HG03354 (cell line): ENCODE measurements around the gene SIPA1L3.
"Not testable (repeated sequence)": the region's sequence is repeated elsewhere in the genome, so short reads cannot be mapped to it uniquely, and the experiment has no call there.

ENCODE experiments used
- ATAC-seq: cut with Tn5 transposase; IDR thresholded peaks from one replicate; pipeline ENCODE4 v1.9.1; 2021; ENCODE audit warnings: mild to moderate bottlenecking; ENCODE audit not compliant: unreplicated experiment, poor library complexity, severe bottlenecking

The SIPA1L3 gene

DNA sequence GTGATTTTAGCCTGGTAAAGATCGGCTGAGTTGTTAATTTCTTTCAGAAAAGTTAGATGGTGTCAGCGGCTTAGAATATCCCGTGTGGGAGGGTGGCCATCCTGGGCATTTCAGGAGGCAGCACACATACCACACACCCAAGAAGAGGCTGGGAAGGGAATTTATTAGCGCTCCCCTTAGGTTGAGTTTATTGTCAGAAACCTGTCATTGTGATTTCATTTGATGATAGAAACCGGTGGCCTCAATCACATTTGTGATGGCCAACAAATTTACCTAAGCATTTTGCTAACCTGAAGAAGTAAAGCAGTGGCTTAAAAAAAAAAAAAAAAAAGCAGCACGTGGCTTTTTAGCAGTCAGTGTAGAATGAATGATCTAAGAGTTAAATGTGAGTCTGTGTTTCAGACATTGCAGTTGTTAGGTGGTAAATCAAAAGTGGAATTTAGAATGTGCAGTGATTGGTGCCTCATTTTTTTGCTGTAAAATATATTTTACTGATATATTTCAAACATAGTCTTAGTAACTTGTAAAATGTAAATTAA is 2.7 kb downstream of the SIPA1L3 start:
- ATAC-seq, result no peak

DNA sequence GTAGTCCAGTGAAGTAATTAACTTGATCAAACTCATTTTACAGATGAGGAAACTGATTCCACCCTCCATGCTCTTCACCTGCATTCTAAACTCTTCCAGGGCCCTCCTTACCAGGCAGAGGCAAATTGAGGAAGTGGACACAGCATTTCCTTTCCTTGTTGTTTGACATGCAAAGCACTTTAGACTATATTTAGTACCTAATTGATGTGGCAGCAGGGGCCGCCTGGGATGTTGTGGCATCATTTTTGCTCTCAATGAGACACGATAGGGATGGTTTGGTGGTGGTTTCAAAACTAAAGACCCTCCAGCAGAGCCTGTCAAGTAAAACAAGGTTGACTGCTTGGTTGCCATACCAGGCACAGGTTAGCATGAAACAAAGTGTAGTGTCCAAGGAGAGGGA is 7.9 kb downstream of the SIPA1L3 start:
- no peak for ATAC-seq

DNA sequence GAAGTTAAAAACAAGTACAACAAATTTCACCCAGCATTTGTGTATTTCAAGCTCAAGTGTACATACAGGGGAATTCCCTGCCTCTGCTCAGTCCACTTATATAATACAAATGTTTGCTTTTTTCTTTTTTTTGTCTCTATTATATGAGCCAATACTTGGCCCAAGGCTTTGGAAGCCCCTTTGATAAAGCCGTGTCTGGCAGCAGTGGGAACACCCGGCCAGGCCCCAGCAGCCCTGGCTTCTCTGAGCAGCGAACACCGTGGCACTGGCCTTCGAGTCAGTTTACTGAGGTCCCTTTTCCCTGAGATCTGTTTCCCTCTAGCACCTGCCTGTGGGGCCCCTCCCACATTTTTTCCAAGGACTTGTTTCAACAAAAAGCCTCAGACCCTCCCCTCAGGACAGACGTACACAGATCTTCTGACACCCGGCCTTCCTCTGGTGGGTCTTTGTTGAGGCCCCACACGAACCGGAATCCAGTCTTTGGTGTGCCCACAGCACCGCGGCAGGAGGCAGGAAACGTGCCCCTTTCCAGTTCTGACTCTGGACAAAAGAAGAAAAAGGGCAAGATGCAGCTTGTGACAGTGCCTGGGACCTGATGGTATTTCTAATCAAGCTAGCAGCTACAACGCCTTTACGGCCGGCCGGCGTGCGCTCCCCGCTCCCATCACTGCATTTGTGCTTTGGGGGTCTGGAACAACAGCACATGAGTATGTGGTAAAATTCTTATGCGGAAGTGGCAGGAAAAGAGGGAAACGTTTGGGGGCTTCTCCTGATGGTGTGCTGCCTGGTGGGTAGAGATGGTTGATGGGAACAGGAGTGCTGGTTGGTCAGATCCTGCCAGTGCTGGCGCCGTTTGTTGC is 13.8 kb downstream of the SIPA1L3 start:
- ATAC-seq, result no peak

DNA sequence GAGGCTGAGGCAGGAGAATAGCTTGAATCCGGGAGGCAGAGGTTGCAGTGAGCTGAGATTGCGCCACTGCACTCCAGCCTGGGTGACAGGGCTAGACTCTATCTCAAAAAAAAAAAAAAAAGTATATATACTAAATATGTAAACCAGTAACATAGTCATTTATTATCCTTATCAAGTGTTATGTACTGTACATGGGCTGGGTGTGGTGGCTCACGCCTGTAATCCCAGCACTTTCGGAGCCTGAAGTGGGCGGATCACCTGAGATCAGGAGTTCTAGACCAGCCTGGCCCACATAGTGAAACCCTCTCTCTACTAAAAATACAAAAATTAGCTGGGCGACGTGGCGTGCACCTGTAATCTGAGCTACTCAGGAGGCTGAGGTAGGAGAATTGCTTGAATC is 17.6 kb downstream of the SIPA1L3 start:
- not testable (repeated sequence) for ATAC-seq

DNA sequence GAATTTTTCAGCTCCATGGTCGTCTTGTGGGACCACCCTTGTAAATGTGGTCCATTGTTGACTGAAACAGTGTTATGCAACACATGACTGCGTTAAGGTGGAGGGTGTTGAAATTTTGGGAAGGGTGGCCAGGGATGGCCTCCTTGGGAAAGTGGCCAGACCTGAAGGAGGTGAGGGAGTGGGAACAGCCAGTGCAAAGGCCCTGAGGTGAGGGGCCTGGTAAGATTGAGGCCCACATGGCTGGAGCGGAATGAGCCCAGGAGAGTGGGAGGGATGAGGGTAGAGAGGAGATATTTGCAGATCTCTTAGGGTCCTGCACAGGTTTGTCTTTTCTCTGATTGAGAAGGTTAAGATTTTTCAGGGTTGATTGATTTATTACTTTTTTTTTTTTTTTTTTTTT is 18.2 kb downstream of the SIPA1L3 start:
- no peak for ATAC-seq

DNA sequence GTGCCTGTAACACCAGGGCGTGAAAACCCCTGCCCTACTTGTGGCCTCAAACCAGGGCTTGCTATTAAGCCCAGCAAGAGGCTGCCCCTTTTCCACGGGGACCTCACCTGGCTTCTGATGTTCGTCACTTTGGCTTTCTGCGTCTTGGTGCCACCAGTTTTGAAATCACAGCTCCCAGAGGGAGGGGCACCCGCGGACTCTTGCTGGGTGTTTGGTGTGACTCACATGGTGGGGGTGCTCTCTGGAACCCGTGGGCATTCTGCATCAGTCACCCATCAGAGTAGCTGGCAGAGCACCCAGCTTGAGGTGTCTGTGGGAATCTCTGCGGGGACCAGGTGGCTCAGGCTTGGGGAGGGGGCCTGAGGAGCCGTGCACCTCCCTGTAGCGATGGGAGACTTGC is 19.2 kb downstream of the SIPA1L3 start:
- ATAC-seq, result no peak

DNA sequence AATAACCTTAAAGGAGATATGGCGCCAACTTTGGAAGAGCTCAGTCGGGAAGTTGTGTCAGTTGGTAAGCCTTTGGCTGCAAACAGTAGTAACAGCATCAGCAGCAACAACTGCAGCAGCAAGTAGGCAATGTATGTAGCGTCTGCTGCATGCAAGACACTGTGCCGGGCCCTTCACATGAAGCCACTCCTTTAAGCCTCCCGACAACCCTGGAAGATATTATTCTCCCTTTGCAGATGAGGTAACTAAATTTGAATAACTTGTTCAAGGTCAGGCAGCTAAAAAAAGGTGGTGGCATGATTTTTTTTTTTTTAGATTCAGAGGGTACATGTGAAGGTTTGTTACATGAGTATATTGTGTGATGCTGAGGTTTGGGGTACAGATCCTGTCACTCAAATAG is 19.7 kb downstream of the SIPA1L3 start:
- no peak for ATAC-seq

DNA sequence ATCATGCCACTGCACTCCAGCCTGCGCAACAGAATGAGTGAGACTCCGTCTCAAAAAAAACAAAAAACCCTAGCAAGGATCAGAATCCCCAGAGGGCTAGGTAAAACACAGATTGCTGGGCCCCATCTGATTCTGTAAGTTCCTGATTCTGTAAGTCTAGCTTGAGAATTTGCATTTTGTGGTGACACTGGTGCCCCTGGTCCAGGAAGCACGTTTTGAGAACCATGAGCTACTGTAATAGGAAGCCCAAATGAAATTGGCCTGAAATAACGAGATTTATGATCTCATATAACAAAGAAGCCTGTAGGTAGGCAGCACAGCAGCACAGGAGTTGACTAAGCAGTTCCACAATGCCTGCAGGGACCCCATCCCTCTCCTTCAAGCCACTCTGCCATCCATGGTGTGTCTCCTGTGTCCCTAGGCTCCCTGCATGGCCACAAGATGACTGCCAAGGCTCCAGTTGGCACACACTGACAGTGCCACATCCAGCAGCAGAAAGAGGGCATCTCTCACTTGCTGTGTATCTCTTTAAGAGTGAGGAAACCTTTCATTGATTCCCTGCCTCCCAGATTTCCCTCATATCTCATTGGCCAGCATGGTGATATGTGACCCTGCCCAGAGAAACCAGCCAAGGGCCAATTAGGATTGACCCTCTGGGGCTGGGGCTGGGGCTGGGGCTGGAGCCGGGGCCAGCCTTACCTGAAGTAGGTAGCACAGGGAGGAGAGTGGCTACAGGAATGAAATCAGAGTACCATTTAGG is 21.7 kb downstream of the SIPA1L3 start:
- ATAC-seq, result peak; percentile 77

DNA sequence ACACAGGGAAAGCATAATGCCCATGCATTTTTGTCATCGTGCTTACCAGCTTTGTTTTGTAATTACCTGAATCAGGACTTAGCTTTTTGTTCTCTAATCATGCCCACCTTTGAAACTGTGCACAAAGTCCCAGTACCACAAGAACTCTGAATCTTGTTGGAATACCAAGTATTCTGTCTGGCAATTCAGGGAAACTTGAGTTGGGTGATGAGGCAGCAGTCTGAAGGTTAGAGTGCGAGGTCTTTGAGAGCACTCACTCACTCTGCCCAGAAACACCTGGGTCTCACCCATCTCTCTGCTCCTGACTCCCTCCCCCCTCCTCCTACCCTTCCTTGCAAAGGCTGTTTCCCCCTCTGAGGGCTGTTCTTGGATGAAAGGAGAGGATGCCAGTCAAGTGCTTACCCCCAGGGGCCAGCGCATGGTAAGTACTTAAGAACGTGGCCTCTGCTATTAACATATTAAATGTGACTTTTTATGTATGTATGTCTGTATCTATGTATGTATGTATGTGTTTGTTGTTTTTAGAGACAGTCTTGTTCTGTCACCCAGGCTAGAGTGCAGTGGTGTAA is 22.4 kb downstream of the SIPA1L3 start:
- no peak for ATAC-seq

DNA sequence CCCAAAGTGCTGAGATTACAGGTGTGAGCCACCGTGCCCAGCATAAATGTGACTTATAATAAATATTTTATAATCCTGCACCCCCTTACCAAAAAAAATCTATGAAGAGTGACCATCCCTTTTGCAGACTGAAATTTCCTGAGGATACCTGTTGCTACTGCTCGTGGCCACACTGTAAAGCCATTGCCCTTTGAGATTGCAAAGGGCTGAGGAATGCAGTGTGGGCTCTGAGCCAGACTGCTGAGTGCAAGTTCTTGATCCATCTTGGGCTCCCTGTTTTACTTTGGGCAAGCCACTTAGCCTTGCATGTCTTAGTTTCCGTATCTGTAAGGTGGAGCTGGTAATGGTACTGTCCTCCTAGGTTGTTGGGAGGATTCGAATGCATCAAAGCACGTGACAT is 23.4 kb downstream of the SIPA1L3 start:
- no peak for ATAC-seq

DNA sequence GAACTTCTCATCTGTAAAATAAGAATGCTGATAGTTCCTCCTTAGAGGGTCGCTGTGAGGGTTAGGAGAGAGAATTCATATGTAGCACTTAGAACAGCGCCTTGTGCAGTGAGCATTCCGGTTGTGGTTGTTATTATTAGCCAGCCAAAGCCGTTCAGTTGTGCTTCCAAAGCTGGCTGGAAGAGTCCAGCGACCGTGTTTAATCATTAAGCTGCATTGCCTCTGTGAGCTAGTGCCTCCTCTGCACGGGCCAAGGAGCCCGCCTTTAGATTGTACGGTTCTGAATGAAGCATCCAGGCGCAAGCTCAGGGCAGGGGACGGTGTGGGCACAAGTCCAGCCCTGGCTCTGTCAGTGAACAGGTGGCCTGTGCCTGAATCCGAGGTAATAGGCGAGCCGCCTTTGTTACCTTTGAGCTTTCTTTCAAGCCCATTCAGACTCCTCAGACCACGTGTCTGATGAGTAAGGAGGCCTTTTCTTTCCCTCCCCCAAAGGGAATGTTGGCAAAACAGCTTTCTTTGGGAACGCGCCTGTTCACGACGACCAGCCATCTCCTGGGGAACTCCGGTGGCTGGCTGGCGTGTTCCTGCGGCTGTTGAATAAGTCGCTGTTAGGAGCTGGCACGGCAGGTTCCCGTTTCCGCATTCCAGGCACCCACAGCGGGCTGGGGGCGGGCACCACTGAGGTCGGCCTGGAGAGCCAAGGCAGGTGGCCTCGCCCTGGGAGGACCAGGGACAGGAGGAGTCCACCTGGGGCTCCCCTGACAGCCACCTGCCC is 25.1 kb downstream of the SIPA1L3 start:
- ATAC-seq, result no peak

DNA sequence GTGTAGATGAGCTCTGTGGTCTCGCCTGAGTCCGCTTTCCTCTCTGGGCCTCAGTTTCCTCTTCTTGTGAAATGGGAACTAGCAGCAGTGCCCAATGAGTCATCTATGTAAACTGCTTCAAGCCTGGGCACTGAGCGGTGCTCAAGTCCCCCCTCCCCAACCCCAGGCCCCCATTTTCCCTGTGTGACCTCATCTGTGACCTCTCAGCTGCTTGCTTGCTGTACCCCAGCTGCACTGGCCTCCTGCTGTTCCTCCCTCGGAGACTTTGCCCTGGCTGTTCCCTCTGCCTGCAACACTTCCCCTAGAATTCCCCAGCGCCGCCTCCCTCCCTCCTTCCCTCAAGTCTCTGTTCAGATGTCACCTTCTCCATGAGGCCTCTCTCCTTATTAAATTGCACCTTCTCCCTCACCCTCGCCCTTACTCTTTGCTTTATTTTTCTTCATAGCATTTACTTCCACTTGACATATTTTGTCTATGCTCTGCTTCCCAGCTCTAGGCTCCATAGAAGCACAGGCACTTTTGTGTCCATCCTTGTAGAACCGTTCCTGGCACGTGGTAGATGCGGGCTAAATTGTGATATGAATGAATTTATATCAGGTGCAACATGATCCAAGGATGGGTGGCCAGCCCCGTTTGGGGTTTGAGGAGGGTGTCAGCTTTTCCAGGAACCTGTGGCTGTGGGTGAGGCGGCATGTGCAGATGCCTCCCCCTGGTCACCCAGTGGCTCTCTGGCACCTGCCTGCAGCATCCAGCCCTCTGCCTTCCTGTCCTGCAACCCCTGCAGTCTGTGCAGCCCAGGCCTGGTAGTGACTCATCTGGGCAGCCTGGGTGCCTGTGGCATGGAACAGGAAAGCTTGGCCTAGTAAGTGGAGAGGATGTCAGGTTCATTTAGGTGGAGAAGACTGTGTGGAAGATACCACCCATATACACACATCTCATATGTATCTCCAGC is 26.3 kb downstream of the SIPA1L3 start:
- ATAC-seq, result no peak

DNA sequence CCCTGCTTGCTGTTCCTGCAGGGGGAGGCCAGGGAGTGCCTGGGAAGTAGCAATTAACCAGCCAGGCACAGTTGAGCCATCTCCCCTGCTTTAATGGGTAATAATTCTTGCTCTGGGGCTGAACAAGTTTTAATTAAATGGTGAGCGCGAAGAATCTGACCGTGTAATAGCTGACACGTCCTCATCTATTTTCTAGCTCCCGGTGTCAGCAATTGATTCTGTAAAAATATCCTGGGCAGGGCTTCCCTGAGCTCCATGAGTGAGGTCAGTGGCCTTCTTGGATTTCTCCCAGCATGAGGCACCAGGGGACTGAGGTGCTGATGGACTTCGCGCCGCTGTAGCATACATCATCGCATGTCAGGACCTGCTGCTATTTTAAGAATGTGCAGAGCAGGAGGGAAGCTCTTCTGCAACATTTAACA is 26.9 kb downstream of the SIPA1L3 start:
- ATAC-seq, result no peak

DNA sequence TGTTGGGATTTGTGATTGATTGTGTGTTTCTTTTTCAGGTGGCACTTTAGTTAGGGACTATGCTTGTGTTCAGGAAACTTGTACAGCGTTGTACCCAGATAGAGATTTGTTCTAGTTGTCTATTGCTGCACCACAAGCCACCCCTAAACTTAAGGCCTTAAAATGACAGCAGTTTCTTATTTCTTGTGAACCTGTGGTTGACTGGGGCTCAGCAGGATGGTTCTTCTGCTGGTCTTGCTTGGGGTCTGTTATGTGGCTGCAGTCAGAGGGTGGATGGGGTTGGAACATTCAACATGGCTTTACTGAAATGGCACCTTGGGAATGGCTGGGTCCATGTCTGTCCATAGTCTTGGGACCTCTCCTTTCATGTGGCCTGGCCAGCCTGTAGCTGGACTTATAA is 28.3 kb downstream of the SIPA1L3 start:
- no peak for ATAC-seq

DNA sequence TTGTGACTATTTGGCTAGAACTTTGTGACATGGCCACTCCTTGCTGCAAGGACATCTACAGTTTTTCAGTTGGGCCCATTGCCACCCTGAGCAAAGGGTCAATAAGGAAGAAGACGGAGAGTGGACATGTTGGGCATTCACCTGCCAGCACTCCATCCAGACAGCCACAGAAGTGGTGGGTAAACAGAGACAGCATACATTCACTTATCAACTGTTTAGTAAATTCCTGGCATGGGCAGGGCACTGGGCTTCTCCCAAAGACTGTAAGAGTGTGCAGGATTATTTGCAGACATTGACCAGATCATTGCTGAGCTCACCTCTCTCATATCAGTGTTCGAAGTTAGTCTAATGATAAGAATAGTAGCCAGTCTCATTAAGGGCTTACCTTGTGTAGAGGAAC is 29.2 kb downstream of the SIPA1L3 start:
- no peak for ATAC-seq

DNA sequence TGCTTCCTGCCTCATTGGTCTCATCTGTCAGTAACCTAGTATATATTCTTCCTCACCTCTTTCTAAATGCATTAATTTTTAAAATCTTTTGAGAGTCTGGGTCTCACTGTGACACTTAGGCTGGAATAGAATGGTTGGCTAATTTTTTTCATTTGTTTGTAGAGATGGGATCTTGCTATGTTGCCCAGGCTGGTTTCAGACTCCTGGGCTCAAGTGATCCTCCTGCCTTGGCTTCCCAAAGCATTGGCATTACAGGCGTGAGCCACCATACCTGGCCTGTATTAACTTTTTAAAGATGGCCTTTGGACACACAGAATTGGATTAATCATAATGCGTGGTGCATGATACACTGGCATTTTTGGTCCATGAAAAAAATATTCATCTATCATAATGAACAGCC is 29.9 kb downstream of the SIPA1L3 start:
- ATAC-seq, result no peak

DNA sequence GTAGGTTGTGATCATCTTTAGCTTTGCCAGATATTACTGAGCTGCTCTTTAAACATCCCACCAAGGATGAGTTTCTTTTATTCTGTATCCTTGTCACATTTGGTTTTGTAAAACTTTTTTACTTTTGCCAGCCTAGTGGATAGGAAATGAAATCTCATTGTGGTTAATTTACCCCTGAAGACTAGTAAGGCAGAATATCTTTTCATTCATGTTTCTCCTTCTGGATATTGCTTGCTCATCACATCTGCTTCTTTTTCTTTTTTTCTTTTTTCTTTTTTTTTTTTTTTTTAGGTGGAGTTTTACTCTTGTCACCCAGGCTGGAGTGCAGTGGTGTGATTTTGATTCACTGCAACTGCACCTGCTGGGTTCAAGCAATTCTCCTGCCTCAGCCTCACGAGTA is 31.3 kb downstream of the SIPA1L3 start:
- ATAC-seq, result no peak

DNA sequence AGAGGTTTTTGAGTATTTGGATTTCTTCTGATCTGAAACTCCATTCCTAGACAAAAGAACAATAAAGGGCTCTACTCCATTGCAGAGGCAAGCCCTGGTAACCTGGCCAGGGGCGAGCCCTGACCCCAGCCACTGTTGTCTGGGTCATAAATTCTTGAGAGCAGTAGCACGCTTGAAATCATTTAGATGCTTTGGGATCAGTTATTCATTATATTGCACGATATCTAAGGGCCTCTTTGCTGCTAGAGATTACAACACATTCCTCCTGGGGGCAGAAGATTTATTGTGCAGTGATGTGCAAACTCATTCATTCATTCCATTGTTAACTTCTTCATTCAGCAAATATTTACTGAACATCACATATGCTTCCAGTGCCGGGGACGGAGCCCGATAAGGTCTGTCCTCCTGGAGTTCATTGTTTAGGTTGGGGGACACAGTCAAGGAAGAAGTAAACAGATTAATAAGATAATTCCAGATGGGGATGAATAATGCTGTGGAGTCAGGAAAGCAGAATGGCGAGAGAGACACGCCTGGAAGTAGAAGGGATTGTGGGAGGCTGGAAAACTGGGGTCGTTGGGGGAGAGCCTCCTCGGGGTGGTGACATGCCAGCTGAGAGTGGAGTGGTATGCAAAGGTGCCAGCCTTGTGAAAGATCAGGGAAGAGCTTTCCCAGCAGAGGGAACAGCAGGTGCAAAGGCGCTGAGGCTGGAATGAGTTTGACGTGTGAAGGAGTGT is 34.9 kb downstream of the SIPA1L3 start:
- no peak for ATAC-seq
